HEK293 (cell line): ENCODE measurements around the gene CHD8.

ENCODE experiments used
- CTCF ChIA-PET: fragments of 350-600 bp; formaldehyde crosslinking; extraction: SDS; loops from one replicate; lab custom pipeline; 2021; ENCODE audit warnings: antibody characterized with exemption; lab: Yijun Ruan, JAX
- POLR2A ChIA-PET: fragments of 300-600 bp; formaldehyde crosslinking; extraction: SDS; loops from one replicate; lab custom pipeline; 2020; ENCODE audit warnings: antibody characterized with exemption, inconsistent platforms; lab: Yijun Ruan, JAX
- H3K27ac ChIP-seq: fragments of 200-500 bp; sonication (Bioruptor generic); 2 replicates; pipeline ENCODE4 v1.5.1; 2014; ENCODE audit warnings: low read depth, low read length, control low read depth, inconsistent platforms; ENCODE audit errors: extremely low read depth
- H3K36me3 ChIP-seq, 2 experiments: fragments of 200-500 bp in 1 of 2; sonication (Bioruptor generic) in 1 of 2; 1 replicate in 1 of 2; 2 replicates in 1 of 2; pipeline ENCODE4 v1.5.1; 2014 to 2017; ENCODE audit warnings: inconsistent platforms in 2 of 2, low read length in 2 of 2; ENCODE audit not compliant: control insufficient read depth in 2 of 2, insufficient read depth in 1 of 2
- H3K4me1 ChIP-seq: fragments of 200-500 bp; sonication (Bioruptor generic); 2 replicates; pipeline ENCODE4 v1.5.1; 2014; ENCODE audit warnings: mild to moderate bottlenecking, low read length, inconsistent platforms; ENCODE audit not compliant: control insufficient read depth, insufficient read depth
- H3K4me3 ChIP-seq: 2 replicates; pipeline ENCODE4 v1.5.1; 2011; ENCODE audit warnings: low read depth, mild to moderate bottlenecking, control low read depth, low read length, moderate library complexity
- H3K9me3 ChIP-seq: fragments of 200-500 bp; sonication (Bioruptor generic); 2 replicates; pipeline ENCODE4 v1.5.1; 2014; ENCODE audit warnings: low read depth, low read length, inconsistent platforms; ENCODE audit not compliant: control insufficient read depth, insufficient read depth
- SP2 ChIP-seq: fragments of 450-650 bp; formaldehyde crosslinking; IDR thresholded peaks from 2 replicates; pipeline ENCODE4 v1.5.1; 2016; ENCODE audit warnings: missing biosample characterization, missing genetic modification characterization
- SP3 ChIP-seq: fragments of 450-650 bp; formaldehyde crosslinking; IDR thresholded peaks from 2 replicates; pipeline ENCODE4 v1.5.1; 2016; ENCODE audit warnings: missing biosample characterization, missing genetic modification characterization
- ZEB2 ChIP-seq: fragments of 450-650 bp; formaldehyde crosslinking; IDR thresholded peaks from 2 replicates; pipeline ENCODE4 v1.5.1; 2016; ENCODE audit warnings: missing biosample characterization, missing genetic modification characterization
- ZNF221 ChIP-seq: fragments of 450-650 bp; formaldehyde crosslinking; IDR thresholded peaks from 2 replicates; pipeline ENCODE4 v1.5.1; 2017; ENCODE audit warnings: missing biosample characterization, missing genetic modification characterization, borderline replicate concordance
- ZNF266 ChIP-seq: fragments of 450-650 bp; formaldehyde crosslinking; IDR thresholded peaks from 2 replicates; pipeline ENCODE4 v1.5.1; 2016; ENCODE audit warnings: missing biosample characterization, missing genetic modification characterization, low read depth
- ZNF324 ChIP-seq: fragments of 450-650 bp; formaldehyde crosslinking; IDR thresholded peaks from 2 replicates; pipeline ENCODE4 v1.5.1; 2016; ENCODE audit warnings: missing biosample characterization, missing genetic modification characterization
- ZNF366 ChIP-seq: fragments of 450-650 bp; formaldehyde crosslinking; conservative IDR thresholded peaks from 2 replicates; pipeline ENCODE4 v1.5.1; 2016; ENCODE audit warnings: missing biosample characterization, missing genetic modification characterization
- ZNF473 ChIP-seq: fragments of 450-650 bp; formaldehyde crosslinking; IDR thresholded peaks from 2 replicates; pipeline ENCODE4 v1.5.1; 2017; ENCODE audit warnings: missing biosample characterization, missing genetic modification characterization
- ZNF600 ChIP-seq: fragments of 450-650 bp; formaldehyde crosslinking; IDR thresholded peaks from 2 replicates; pipeline ENCODE4 v1.5.1; 2016; ENCODE audit warnings: missing biosample characterization, missing genetic modification characterization
- ZNF654 ChIP-seq: fragments of 450-650 bp; formaldehyde crosslinking; IDR thresholded peaks from 2 replicates; pipeline ENCODE4 v1.5.1; 2016; ENCODE audit warnings: low read depth, missing biosample characterization, missing genetic modification characterization
- ZNF76 ChIP-seq: fragments of 450-650 bp; formaldehyde crosslinking; IDR thresholded peaks from 2 replicates; pipeline ENCODE4; 2016; ENCODE audit warnings: low read depth, missing biosample characterization, missing genetic modification characterization, borderline replicate concordance
- ZNF785 ChIP-seq: fragments of 450-650 bp; formaldehyde crosslinking; IDR thresholded peaks from 2 replicates; pipeline ENCODE4 v1.5.1; 2016; ENCODE audit warnings: missing biosample characterization, missing genetic modification characterization
- ZNF830 ChIP-seq: fragments of 450-650 bp; IDR thresholded peaks from 2 replicates; pipeline ENCODE4 v1.5.0; 2018; ENCODE audit warnings: missing biosample characterization, missing genetic modification characterization, low read depth, mild to moderate bottlenecking, moderate library complexity
- TF ChIP-seq, protein P1 (sequence below): fragments of 450-650 bp; formaldehyde crosslinking; IDR thresholded peaks from 2 replicates; pipeline ENCODE4 v1.5.1; 2016; ENCODE audit warnings: missing biosample characterization, missing genetic modification characterization
- TF ChIP-seq, protein P2 (sequence below): fragments of 450-650 bp; formaldehyde crosslinking; conservative IDR thresholded peaks from 2 replicates; pipeline ENCODE4 v1.5.1; 2016; ENCODE audit warnings: low read depth, missing biosample characterization, missing genetic modification characterization
- TF ChIP-seq, protein P3 (sequence below): fragments of 450-650 bp; formaldehyde crosslinking; IDR thresholded peaks from 2 replicates; pipeline ENCODE4 v1.5.1; 2017; ENCODE audit warnings: missing biosample characterization, missing genetic modification characterization
- TF ChIP-seq, protein P4 (sequence below): fragments of 450-650 bp; formaldehyde crosslinking; IDR thresholded peaks from 2 replicates; pipeline ENCODE4 v1.5.1; 2017; ENCODE audit warnings: missing biosample characterization, missing genetic modification characterization
- TF ChIP-seq, protein P5 (sequence below): fragments of 450-650 bp; formaldehyde crosslinking; IDR thresholded peaks from 2 replicates; pipeline ENCODE4 v1.5.1; 2016; ENCODE audit warnings: missing biosample characterization, missing genetic modification characterization
- TF ChIP-seq, protein P6 (sequence below): fragments of 450-650 bp; formaldehyde crosslinking; IDR thresholded peaks from 2 replicates; pipeline ENCODE4 v1.5.1; 2016; ENCODE audit warnings: missing biosample characterization, missing genetic modification characterization
- TF ChIP-seq, protein P7 (sequence below): fragments of 450-650 bp; formaldehyde crosslinking; IDR thresholded peaks from 2 replicates; pipeline ENCODE4 v1.5.1; 2017; ENCODE audit warnings: missing biosample characterization, missing genetic modification characterization

The CHD8 gene

DNA sequence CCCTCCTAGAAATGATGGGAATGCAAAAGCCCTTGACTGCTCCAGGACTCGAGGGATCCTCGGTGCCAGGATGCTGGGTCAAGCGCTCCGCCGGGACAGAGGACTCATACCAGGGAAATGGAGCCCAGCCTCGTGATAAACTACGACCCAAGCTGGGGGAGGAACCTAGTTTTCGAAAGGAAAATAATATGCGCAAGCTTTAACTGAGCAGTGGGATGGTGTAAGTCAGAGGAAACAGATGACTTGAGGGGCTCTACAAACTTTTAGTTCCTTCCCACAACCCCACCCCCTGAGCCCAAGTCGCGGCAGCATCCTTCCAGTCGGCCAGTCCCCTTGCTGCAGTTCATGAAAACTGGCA is 71.5 kb downstream of the CHD8 start:
- Histone ChIP-seq H3K9me3 (no peaks in the 10 kb centered on the region), H3K4me1 (peaks cover 20% of the 10 kb centered on the region), H3K36me3 (peaks cover 48 to 57% of the 10 kb centered on the region in 2 experiments), H3K4me3 (peak overlapping the region; percentile 89), H3K27ac (peak overlapping the region; percentile 87)
- CTCF ChIA-PET, result interaction anchor here (0.7 kb wide), 1 partner anchor 19 kb away, joined by 3 read pairs; no protein-coding TSS in a partner anchor
- POLR2A ChIA-PET, result interaction anchor here (0.5 to 2.0 kb wide), 7 partner anchors 14 to 150 kb away, joined by 3 to 12 read pairs (median 3); partner anchors contain the start of gene CHD8
- no peak for TF ChIP-seq ZNF221 (tag by site-specific recombination)
- TF ChIP-seq ZEB2 (tag by site-specific recombination), result no peak
- peak; percentile 17; the same call in 1 of the 2 replicates for TF ChIP-seq SP3
- TF ChIP-seq, protein P1, sequence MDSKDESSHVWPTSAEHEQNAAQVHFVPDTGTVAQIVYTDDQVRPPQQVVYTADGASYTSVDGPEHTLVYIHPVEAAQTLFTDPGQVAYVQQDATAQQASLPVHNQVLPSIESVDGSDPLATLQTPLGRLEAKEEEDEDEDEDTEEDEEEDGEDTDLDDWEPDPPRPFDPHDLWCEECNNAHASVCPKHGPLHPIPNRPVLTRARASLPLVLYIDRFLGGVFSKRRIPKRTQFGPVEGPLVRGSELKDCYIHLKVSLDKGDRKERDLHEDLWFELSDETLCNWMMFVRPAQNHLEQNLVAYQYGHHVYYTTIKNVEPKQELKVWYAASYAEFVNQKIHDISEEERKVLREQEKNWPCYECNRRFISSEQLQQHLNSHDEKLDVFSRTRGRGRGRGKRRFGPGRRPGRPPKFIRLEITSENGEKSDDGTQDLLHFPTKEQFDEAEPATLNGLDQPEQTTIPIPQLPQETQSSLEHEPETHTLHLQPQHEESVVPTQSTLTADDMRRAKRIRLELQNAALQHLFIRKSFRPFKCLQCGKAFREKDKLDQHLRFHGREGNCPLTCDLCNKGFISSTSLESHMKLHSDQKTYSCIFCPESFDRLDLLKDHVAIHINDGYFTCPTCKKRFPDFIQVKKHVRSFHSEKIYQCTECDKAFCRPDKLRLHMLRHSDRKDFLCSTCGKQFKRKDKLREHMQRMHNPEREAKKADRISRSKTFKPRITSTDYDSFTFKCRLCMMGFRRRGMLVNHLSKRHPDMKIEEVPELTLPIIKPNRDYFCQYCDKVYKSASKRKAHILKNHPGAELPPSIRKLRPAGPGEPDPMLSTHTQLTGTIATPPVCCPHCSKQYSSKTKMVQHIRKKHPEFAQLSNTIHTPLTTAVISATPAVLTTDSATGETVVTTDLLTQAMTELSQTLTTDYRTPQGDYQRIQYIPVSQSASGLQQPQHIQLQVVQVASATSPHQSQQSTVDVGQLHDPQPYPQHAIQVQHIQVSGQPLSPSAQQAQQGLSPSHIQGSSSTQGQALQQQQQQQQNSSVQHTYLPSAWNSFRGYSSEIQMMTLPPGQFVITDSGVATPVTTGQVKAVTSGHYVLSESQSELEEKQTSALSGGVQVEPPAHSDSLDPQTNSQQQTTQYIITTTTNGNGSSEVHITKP, result peak; percentile 58; the same call in 1 of the 2 replicates
- TF ChIP-seq ZNF830 (tag by site-specific recombination), result no peak
- TF ChIP-seq ZNF600 (tag by site-specific recombination), result peak; percentile 47; the same call in 1 of the 2 replicates
- no peak for TF ChIP-seq ZNF266 (tag by site-specific recombination)
- TF ChIP-seq, protein P2, sequence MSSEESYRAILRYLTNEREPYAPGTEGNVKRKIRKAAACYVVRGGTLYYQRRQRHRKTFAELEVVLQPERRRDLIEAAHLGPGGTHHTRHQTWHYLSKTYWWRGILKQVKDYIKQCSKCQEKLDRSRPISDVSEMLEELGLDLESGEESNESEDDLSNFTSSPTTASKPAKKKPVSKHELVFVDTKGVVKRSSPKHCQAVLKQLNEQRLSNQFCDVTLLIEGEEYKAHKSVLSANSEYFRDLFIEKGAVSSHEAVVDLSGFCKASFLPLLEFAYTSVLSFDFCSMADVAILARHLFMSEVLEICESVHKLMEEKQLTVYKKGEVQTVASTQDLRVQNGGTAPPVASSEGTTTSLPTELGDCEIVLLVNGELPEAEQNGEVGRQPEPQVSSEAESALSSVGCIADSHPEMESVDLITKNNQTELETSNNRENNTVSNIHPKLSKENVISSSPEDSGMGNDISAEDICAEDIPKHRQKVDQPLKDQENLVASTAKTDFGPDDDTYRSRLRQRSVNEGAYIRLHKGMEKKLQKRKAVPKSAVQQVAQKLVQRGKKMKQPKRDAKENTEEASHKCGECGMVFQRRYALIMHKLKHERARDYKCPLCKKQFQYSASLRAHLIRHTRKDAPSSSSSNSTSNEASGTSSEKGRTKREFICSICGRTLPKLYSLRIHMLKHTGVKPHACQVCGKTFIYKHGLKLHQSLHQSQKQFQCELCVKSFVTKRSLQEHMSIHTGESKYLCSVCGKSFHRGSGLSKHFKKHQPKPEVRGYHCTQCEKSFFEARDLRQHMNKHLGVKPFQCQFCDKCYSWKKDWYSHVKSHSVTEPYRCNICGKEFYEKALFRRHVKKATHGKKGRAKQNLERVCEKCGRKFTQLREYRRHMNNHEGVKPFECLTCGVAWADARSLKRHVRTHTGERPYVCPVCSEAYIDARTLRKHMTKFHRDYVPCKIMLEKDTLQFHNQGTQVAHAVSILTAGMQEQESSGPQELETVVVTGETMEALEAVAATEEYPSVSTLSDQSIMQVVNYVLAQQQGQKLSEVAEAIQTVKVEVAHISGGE (tag by site-specific recombination), result no peak
- TF ChIP-seq, protein P3, sequence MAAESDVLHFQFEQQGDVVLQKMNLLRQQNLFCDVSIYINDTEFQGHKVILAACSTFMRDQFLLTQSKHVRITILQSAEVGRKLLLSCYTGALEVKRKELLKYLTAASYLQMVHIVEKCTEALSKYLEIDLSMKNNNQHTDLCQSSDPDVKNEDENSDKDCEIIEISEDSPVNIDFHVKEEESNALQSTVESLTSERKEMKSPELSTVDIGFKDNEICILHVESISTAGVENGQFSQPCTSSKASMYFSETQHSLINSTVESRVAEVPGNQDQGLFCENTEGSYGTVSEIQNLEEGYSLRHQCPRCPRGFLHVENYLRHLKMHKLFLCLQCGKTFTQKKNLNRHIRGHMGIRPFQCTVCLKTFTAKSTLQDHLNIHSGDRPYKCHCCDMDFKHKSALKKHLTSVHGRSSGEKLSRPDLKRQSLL, result peak; percentile 94
- TF ChIP-seq, protein P4, sequence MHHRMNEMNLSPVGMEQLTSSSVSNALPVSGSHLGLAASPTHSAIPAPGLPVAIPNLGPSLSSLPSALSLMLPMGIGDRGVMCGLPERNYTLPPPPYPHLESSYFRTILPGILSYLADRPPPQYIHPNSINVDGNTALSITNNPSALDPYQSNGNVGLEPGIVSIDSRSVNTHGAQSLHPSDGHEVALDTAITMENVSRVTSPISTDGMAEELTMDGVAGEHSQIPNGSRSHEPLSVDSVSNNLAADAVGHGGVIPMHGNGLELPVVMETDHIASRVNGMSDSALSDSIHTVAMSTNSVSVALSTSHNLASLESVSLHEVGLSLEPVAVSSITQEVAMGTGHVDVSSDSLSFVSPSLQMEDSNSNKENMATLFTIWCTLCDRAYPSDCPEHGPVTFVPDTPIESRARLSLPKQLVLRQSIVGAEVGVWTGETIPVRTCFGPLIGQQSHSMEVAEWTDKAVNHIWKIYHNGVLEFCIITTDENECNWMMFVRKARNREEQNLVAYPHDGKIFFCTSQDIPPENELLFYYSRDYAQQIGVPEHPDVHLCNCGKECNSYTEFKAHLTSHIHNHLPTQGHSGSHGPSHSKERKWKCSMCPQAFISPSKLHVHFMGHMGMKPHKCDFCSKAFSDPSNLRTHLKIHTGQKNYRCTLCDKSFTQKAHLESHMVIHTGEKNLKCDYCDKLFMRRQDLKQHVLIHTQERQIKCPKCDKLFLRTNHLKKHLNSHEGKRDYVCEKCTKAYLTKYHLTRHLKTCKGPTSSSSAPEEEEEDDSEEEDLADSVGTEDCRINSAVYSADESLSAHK (tag by site-specific recombination), result no peak
- TF ChIP-seq, protein P5, sequence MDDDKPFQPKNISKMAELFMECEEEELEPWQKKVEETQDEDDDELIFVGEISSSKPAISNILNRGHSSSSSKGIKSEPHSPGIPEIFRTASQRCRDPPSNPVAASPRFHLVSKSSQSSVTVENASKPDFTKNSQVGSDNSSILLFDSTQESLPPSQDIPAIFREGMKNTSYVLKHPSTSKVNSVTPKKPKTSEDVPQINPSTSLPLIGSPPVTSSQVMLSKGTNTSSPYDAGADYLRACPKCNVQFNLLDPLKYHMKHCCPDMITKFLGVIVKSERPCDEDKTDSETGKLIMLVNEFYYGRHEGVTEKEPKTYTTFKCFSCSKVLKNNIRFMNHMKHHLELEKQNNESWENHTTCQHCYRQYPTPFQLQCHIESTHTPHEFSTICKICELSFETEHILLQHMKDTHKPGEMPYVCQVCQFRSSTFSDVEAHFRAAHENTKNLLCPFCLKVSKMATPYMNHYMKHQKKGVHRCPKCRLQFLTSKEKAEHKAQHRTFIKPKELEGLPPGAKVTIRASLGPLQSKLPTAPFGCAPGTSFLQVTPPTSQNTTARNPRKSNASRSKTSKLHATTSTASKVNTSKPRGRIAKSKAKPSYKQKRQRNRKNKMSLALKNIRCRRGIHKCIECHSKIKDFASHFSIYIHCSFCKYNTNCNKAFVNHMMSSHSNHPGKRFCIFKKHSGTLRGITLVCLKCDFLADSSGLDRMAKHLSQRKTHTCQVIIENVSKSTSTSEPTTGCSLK (tag by site-specific recombination), result no peak
- TF ChIP-seq, protein P6, sequence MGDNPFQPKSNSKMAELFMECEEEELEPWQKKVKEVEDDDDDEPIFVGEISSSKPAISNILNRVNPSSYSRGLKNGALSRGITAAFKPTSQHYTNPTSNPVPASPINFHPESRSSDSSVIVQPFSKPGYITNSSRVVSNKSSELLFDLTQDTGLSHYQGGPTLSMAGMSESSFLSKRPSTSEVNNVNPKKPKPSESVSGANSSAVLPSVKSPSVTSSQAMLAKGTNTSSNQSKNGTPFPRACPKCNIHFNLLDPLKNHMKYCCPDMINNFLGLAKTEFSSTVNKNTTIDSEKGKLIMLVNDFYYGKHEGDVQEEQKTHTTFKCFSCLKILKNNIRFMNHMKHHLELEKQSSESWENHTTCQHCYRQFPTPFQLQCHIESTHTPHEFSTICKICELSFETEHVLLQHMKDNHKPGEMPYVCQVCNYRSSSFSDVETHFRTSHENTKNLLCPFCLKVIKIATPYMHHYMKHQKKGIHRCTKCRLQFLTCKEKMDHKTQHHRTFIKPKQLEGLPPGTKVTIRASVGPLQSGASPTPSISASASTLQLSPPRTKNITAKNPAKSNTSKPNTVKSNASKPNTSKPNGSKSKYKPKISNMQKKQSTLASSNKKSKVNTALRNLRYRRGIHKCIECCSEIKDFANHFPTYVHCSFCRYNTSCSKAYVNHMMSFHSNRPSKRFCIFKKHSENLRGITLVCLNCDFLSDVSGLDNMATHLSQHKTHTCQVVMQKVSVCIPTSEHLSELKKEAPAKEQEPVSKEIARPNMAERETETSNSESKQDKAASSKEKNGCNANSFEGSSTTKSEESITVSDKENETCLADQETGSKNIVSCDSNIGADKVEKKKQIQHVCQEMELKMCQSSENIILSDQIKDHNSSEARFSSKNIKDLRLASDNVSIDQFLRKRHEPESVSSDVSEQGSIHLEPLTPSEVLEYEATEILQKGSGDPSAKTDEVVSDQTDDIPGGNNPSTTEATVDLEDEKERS (tag by site-specific recombination), result no peak
- TF ChIP-seq ZNF785 (tag by site-specific recombination), result no peak
- TF ChIP-seq ZNF324 (tag by site-specific recombination), result no peak
- TF ChIP-seq, protein P7, sequence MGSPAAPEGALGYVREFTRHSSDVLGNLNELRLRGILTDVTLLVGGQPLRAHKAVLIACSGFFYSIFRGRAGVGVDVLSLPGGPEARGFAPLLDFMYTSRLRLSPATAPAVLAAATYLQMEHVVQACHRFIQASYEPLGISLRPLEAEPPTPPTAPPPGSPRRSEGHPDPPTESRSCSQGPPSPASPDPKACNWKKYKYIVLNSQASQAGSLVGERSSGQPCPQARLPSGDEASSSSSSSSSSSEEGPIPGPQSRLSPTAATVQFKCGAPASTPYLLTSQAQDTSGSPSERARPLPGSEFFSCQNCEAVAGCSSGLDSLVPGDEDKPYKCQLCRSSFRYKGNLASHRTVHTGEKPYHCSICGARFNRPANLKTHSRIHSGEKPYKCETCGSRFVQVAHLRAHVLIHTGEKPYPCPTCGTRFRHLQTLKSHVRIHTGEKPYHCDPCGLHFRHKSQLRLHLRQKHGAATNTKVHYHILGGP (tag by site-specific recombination), result no peak
- TF ChIP-seq SP2 (tag by site-specific recombination), result no peak
- TF ChIP-seq ZNF654 (tag by site-specific recombination), result no peak
- TF ChIP-seq ZNF473 (tag by site-specific recombination), result no peak
- no peak for TF ChIP-seq ZNF76 (tag by site-specific recombination)
- no peak for TF ChIP-seq ZNF366
